ENCODE data around the gene LSM2. TPM values are rescaled to one million over a fixed set of nuclear protein-coding genes. Genes with fewer than 3 reads are reported as not detected.
A peak's percentile ranks its signal among the peaks of the same experiment; 100 is the strongest.

Gene LSM2
- total and polyA plus RNA-seq, 2 donors from 2014 or later: 41.6 to 70.6 TPM

DNA sequence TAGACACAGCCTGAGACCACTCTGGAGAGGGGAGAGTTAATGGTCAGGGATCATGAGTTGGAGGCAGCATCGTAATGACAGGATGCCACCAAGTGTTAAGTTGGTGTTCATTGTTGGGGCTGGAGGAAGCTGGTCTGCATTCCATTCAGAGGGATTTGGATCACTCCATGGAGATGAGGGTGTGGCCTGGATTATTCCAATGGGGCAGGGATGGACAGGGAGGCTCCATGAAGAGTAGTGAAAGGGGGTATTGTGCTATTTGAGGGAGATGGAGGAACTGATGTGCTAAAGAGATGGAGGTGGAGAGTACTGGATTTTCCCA, 43.2 kb downstream of the LSM2 start:
- Histone ChIP-seq H3K36me3 (ENCODE audit: control insufficient read depth in 2 of 3, insufficient read depth in 3 of 3, low read length in 3 of 3) (no peaks in the 10 kb centered on the region), H3K27me3 (ENCODE audit: control insufficient read depth, insufficient read depth, low read length) (no peaks in the 10 kb centered on the region), H3K27ac (ENCODE audit: low read depth in 2 of 2, low read length in 2 of 2) (no peak overlapping the region), H3K4me3 (ENCODE audit: low read length in 3 of 3) (peak overlapping the region in 1 of 3 donors; percentile 6), H3K9me3 (ENCODE audit: control insufficient read depth in 2 of 3, insufficient read depth in 1 of 3, low read length in 3 of 3) (no peaks in the 10 kb centered on the region), H3K9ac (ENCODE audit: low read length in 3 of 3) (no peak overlapping the region), H3K4me1 (ENCODE audit: control insufficient read depth in 2 of 3, insufficient read depth in 2 of 3, low read depth in 1 of 3, low read length in 3 of 3) (peaks cover 0 to 7% (median 0%) of the 10 kb centered on the region in 3 donors)
- TF ChIP-seq CTCF (IDR thresholded peaks at IDR 0.05; ENCODE audit: borderline replicate concordance, extremely low read depth, insufficient read depth): no peak
- intact Hi-C loops (cut with DNase I): no loop called here
- DNase-seq (peak in 4 of 5 donors; percentile 27 to 76 (median 44)), FAIRE-seq (no peak)

DNA sequence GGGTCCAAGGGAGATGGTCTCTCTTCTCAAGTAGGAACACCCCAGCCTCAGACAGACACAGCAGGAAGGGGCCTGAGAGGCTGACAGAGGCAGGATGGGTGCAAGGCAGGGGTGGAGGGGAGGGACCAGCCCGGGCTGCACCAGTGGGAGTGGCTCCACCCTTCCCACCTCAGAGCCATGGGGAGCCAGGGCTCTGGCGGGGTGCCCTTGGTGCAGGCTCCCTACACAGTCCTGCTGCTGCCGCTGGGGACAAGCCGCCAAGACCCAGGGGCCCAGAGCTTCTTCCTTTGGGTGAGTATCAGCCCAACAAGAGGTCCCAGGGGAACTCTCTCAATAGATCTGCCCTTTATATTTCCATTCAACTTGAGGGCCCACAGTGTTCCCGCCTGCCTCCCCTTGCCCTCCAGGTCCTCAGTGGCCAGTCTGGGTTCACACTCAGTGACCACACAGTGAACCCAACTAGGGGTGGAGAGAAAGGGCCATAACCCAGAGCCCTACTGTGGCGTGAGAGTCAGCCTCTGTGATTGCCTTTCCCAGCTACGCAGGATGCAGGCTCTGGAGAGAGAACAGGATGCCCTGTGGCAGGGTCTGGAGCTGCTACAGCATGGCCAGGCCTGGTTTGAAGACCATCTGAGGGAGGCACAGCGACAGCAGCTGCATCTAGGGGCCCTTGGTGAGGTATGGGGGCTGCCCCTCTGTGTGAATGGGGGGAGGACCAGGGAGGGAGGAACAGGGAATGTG, 43.7 kb downstream of the LSM2 start:
- Histone ChIP-seq H3K9ac (ENCODE audit: low read length in 3 of 3) (no peak overlapping the region), H3K9me3 (ENCODE audit: control insufficient read depth in 2 of 3, insufficient read depth in 1 of 3, low read length in 3 of 3) (no peaks in the 10 kb centered on the region), H3K36me3 (ENCODE audit: control insufficient read depth in 2 of 3, insufficient read depth in 3 of 3, low read length in 3 of 3) (no peaks in the 10 kb centered on the region), H3K27ac (ENCODE audit: low read depth in 2 of 2, low read length in 2 of 2) (no peak overlapping the region), H3K27me3 (ENCODE audit: control insufficient read depth, insufficient read depth, low read length) (no peaks in the 10 kb centered on the region), H3K4me3 (ENCODE audit: low read length in 3 of 3) (no peak overlapping the region), H3K4me1 (ENCODE audit: control insufficient read depth in 2 of 3, insufficient read depth in 2 of 3, low read depth in 1 of 3, low read length in 3 of 3) (peaks cover 0 to 7% (median 0%) of the 10 kb centered on the region in 3 donors)
- FAIRE-seq (no peak), DNase-seq (peak in 1 of 5 donors; percentile 64)
- intact Hi-C loops (cut with DNase I): no loop called here
- no peak for TF ChIP-seq CTCF (IDR thresholded peaks at IDR 0.05; ENCODE audit: borderline replicate concordance, extremely low read depth, insufficient read depth)

DNA sequence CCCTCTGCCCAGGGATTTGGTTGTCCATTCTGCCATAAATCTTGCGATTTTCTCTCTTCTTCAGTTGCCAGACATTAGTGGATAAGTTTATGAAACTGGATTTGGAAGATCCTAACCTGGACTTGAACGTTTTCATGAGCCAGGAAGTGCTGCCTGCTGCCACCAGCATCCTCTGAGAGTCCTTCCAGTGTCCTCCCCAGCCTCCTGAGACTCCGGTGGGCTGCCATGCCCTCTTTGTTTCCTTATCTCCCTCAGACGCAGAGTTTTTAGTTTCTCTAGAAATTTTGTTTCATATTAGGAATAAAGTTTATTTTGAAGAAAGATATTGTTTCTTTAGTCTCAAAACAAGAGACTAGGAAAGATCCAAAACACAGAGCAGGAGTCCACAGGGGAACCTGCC, 44.4 kb downstream of the LSM2 start, which contains the start of gene SAPCD1:
Gene SAPCD1, plus strand, starts transcription at position 301 of the 400 bp plus-strand sequence. CDS start 399 bp downstream, outside the sequence.
- FAIRE-seq: no peak
- no peaks in the 10 kb centered on the region for H3K27me3 ChIP-seq (ENCODE audit: control insufficient read depth, insufficient read depth, low read length)
- no peak for TF ChIP-seq CTCF (IDR thresholded peaks at IDR 0.05; ENCODE audit: borderline replicate concordance, extremely low read depth, insufficient read depth)
- no peaks in the 10 kb centered on the region for H3K36me3 ChIP-seq (ENCODE audit: control insufficient read depth in 2 of 3, insufficient read depth in 3 of 3, low read length in 3 of 3)
- no peak within 1 kb of the TSS for H3K4me3 ChIP-seq (ENCODE audit: low read length in 3 of 3)
- peaks cover 0 to 7% (median 0%) of the 10 kb centered on the region in 3 donors for H3K4me1 ChIP-seq (ENCODE audit: control insufficient read depth in 2 of 3, insufficient read depth in 2 of 3, low read depth in 1 of 3, low read length in 3 of 3)
- H3K27ac ChIP-seq (ENCODE audit: low read depth in 2 of 2, low read length in 2 of 2): no peak within 1 kb of the TSS
- intact Hi-C loops (cut with DNase I): no loop called here
- peak in 1 of 5 donors; percentile 10 for DNase-seq
- H3K9ac ChIP-seq (ENCODE audit: low read length in 3 of 3): no peak within 1 kb of the TSS
- no peaks in the 10 kb centered on the region for H3K9me3 ChIP-seq (ENCODE audit: control insufficient read depth in 2 of 3, insufficient read depth in 1 of 3, low read length in 3 of 3)

All from kidney (tissue), 14 donors.